ENCODE data around the gene CFAP141. TPM values are rescaled to one million over a fixed set of nuclear protein-coding genes. Genes with fewer than 3 reads are reported as not detected.

The CFAP141 gene
- total and polyA plus RNA-seq, 2 of the 13 experiments (the other 11 are each of a cell fraction or from before 2014, with no cell fraction given) = not detected

DNA sequence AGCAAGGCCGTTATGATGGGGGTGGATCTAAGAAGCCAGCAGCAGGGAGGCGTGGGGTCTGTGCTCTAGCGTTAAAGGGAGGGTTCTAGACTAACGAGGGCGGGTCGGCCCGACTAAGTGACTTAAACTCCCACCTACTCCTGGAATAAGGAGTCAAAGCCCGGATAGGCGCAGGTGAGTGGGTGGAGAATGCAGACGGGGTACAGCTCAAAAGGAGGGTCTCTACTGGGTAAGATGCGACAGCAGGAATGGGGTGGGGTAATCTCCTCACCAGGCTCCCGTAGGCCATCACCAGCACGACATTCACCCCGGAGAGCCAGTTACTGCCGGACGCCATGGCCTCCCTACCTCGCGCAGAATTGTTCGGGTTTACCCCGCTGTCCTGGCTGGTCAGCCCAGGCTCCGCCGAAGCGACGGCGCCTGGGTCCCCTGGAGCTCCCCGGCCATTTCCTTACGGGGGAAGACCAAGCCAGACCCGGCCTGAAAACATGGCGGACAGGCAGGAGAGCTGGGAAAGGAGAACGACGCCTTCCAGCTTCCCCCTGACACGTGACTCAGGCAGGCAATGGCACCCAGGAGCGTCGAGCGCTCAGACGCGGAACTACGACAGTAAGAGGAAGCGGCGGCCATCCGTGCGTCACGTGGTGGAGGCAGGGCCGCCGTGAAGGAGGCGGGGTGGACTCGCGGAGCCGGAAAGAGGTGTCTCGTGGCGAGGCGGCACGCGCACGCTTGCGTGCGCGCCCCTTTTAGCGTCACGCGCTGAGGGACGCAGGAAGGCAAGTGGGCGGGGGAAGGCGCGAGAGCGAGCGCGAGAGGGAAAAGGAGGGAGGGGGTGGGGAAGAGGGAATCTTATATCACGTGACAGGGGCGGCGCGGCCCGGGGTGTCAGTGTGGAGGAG, 14.2 kb upstream of the CFAP141 start, which contains the start of gene UBAP2L (continued):
- TF ChIP-seq ZFP41 (CRISPR knock-in tag; IDR thresholded peaks at IDR 0.05; ENCODE audit: borderline replicate concordance) (peak; percentile 82; the same call in 1 of the 2 replicates), ZNF274 (CRISPR knock-in tag; IDR thresholded peaks at IDR 0.05) (peak; percentile 95), MLLT10 (CRISPR knock-in tag; IDR thresholded peaks at IDR 0.05) (no peak), KMT2A (CRISPR knock-in tag; IDR thresholded peaks at IDR 0.05) (peak; percentile 82; the same call in 1 of the 2 replicates), RXRB (CRISPR knock-in tag; IDR thresholded peaks at IDR 0.05; ENCODE audit: borderline replicate concordance) (0 out of 2 replicates have a peak, but pooled peaks have one; percentile 66), PHF5A (CRISPR knock-in tag; IDR thresholded peaks at IDR 0.05; ENCODE audit: low read depth, unreplicated experiment) (peak; percentile 37), JDP2 (CRISPR knock-in tag; IDR thresholded peaks at IDR 0.05; ENCODE audit: borderline replicate concordance) (no peak; the same call in 1 of the 2 replicates), ZFP36L2 (CRISPR knock-in tag; IDR thresholded peaks at IDR 0.05) (peak; percentile 42; the same call in 1 of the 2 replicates), ZNF343 (CRISPR knock-in tag; IDR thresholded peaks at IDR 0.05) (peak; percentile 30; the same call in 1 of the 2 replicates), ZFYVE20 (CRISPR knock-in tag; IDR thresholded peaks at IDR 0.05; ENCODE audit: borderline replicate concordance, low read depth) (no peak), MTF2 (CRISPR knock-in tag; IDR thresholded peaks at IDR 0.05; ENCODE audit: borderline replicate concordance) (no peak), ZNF10 (CRISPR knock-in tag; IDR thresholded peaks at IDR 0.05; ENCODE audit: borderline replicate concordance, low read depth) (no peak), ZNF777 (CRISPR knock-in tag; IDR thresholded peaks at IDR 0.05) (peak; percentile 44; the same call in 1 of the 2 replicates), IKZF4 (CRISPR knock-in tag; IDR thresholded peaks at IDR 0.05; ENCODE audit: borderline replicate concordance, low read depth, not compliant biosample characterization) (peak; percentile 97), HCFC1 (IDR thresholded peaks at IDR 0.05; ENCODE audit: low read depth, low read length) (peak; percentile 58), KLF13 (CRISPR knock-in tag; IDR thresholded peaks at IDR 0.05) (peak; percentile 77; the same call in 1 of the 2 replicates), ZNF34 (CRISPR knock-in tag; IDR thresholded peaks at IDR 0.05; ENCODE audit: borderline replicate concordance) (no peak), EP300 (IDR thresholded peaks at IDR 0.05; ENCODE audit: low read depth in 2 of 2, low read length in 2 of 2) (peak in 1 of 2 experiments; percentile 39; a peak in 1 of 4 replicates), EP300 (CRISPR knock-in tag; IDR thresholded peaks at IDR 0.05; ENCODE audit: borderline replicate concordance) (peak; percentile 65; the same call in 1 of the 2 replicates), SRY (CRISPR knock-in tag; IDR thresholded peaks at IDR 0.05) (peak; percentile 72), ZNF619 (CRISPR knock-in tag; IDR thresholded peaks at IDR 0.05) (peak; percentile 86; the same call in 1 of the 2 replicates), TBX2 (CRISPR knock-in tag; IDR thresholded peaks at IDR 0.05; ENCODE audit: borderline replicate concordance) (peak; percentile 92), SIX4 (CRISPR knock-in tag; IDR thresholded peaks at IDR 0.05) (no peak), ZNF101 (CRISPR knock-in tag; IDR thresholded peaks at IDR 0.05; ENCODE audit: borderline replicate concordance, low read depth) (no peak)
- TF ChIP-seq, protein P1, sequence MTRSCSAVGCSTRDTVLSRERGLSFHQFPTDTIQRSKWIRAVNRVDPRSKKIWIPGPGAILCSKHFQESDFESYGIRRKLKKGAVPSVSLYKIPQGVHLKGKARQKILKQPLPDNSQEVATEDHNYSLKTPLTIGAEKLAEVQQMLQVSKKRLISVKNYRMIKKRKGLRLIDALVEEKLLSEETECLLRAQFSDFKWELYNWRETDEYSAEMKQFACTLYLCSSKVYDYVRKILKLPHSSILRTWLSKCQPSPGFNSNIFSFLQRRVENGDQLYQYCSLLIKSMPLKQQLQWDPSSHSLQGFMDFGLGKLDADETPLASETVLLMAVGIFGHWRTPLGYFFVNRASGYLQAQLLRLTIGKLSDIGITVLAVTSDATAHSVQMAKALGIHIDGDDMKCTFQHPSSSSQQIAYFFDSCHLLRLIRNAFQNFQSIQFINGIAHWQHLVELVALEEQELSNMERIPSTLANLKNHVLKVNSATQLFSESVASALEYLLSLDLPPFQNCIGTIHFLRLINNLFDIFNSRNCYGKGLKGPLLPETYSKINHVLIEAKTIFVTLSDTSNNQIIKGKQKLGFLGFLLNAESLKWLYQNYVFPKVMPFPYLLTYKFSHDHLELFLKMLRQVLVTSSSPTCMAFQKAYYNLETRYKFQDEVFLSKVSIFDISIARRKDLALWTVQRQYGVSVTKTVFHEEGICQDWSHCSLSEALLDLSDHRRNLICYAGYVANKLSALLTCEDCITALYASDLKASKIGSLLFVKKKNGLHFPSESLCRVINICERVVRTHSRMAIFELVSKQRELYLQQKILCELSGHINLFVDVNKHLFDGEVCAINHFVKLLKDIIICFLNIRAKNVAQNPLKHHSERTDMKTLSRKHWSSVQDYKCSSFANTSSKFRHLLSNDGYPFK (CRISPR knock-in tag; IDR thresholded peaks at IDR 0.05; ENCODE audit: borderline replicate concordance) = peak; percentile 97
- TF ChIP-seq, protein P2, sequence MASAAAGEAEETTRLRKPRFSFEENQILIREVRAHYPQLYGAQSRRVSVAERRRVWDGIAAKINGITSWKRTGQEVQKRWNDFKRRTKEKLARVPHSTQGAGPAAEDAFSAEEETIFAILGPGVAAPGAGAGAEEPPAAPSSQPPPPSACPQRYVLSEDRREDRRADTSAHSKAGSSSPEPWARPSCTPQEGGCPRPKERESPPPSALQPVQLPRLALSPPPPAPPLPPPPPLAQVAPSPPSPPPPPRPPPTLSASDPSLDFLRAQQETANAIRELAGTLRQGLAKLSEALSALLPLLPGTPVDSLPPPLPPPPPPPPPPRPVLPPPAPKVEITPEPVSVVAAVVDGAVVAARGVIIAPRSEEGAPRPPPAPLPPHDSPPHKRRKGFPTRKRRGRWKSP (CRISPR knock-in tag; IDR thresholded peaks at IDR 0.05) = peak; percentile 87; the same call in 1 of the 2 replicates

All from HepG2 (cell line).